Hematopoietic multipotent progenitor cell treated with erythropoietin and hydrocortisone succinate and interleukin-3 and kit ligand, for 8 days (in vitro differentiated cells): ENCODE measurements around the gene TMEM208.

Source experiments
- DNase-seq: peaks from one replicate; pipeline ENCODE4 v3.0.0-alpha.2; 2015

Gene TMEM208

DNA sequence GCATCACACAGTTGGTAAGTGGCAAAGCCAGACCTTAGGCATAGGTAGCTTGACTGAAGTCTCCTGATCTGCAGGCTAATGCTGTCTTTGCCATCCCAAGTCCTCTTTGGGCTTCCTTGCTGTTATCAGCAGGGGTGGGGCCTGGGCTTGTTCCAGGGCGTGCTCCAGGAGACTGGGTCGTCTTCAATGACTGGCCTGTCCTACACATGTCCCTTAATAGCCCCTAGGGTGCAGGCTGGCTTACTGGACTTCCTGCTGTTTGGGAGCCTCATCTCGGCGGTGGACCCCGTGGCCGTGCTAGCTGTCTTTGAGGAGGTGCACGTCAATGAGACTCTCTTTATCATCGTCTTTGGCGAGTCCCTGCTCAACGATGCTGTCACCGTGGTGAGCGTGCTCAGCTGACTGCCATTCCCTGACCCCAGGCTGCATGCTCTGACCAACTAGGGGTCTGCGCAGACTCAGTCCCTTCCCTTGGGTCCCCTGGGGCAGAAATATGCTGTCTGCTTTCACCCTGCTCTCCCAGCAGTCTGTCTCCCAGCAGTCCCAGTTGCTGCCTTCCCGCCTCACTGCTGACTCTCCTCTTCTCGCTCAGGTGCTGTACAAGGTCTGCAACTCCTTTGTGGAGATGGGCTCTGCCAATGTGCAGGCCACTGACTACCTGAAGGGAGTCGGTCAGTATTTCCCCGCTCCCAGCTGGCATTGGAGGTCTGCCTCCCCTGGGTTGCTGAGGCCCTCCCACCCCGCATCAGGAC lies 28.0 kb downstream of the TMEM208 start:
- DNase-seq = peak; percentile 62

DNA sequence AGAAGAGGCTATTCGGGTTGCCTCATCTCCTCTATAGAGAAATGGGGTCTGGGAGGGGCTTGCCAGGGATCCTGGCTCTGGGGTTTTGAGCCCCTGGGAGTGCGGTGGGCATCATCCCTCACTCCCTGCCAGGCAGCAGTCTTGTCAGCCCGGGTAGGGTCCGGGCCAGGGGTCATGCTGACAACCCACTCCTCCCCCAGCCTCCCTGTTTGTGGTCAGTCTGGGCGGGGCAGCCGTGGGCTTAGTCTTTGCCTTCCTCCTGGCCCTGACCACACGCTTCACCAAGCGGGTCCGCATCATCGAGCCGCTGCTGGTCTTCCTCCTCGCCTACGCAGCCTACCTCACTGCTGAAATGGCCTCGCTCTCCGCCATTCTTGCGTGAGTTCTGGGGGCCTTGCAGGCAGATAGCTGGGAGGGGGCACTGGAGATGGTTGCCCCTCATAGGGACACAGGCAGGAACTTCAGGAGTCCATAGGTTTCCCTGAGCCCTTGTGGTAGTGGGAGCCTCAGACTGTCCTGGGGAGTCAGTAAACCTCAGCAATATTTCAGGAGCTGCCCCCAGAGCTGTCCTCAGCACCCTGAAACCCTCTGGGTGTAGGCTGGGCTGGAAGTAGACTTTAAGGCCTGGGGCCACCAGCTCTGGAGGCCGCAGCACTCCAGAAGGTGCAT lies 28.8 kb downstream of the TMEM208 start:
- no peak for DNase-seq

DNA sequence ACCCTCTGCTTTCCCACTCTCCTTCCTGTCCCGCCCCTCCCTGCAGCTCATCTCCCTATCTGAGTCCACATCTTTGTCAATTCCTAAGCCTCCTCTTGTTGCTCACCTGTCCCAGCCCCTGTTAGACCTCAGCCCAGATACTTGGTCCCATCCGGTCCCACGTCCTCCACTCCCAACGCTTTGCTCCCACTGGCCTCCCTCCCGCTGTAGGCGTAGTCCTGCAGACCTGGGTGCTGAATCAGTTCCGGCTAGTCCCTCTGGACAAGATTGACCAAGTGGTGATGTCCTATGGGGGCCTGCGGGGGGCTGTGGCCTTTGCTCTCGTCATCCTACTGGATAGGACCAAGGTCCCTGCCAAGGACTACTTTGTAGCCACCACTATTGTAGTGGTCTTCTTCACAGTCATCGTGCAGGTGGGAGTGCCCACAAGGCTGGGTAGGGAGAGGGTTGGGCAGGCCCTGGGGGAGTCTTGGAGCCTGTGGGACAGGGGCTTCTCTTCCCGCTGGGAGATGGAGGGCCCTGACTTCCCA lies 29.8 kb downstream of the TMEM208 start:
- no peak for DNase-seq

DNA sequence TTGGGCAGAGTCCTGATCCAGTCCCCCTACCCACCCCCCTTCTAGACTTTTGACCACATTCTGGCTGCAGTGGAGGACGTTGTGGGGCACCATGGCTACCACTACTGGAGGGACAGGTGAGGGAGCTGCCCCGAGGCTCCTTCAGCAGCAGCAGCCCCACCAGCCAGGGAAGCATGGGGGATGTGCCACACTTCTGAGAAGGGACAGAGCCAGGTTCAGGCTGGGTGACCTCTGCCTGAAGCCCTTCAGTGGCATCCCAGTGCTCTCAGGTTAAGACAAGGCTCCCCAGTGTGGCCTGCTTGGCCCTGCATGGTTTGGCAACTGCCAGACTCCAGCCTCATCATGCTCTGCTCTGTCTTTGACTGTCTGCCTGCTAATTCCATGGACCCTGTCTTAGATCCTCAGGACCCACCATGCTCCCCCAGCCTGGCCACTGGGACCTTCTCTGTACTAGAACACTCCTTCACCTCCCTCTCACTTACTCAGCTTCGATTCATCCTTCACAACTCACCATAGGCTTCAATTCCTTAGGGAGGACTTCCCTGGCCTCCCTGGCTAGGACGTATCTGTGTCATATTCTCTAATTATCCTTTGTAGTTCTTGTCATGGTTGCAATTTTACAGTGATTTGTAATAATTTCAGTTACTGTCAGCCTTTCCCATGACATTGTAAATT lies 30.7 kb downstream of the TMEM208 start:
- no peak for DNase-seq

DNA sequence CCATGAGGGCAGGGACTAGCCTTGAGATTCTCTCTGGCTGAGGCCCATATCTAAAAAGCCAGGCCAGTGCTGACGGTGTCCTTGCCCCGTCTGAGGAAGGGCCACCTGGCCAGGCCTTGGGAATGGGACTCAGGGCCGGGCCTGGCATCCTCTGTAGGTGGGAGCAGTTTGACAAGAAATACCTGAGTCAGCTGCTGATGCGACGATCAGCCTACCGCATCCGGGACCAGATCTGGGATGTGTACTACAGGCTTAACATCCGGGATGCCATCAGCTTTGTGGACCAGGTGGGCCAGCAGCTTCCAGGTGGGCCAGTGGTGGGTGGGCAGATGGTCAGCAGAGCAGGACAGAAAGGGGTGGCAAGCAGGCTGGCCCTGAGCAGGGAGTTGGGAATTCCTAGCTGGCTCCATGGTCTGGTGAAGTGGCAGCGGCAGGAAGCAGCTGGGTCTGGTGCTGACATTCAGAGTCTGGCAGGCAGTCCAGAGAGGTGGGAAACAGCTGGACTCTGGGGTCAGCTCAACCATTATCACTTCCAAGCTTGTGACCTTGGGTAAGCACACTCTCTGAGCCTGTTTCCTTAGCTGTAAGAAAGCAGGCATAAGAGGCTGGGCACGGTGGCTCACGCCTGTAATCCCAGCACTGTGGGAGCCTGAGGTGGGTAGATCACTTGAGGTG lies 31.4 kb downstream of the TMEM208 start:
- DNase-seq = no peak

DNA sequence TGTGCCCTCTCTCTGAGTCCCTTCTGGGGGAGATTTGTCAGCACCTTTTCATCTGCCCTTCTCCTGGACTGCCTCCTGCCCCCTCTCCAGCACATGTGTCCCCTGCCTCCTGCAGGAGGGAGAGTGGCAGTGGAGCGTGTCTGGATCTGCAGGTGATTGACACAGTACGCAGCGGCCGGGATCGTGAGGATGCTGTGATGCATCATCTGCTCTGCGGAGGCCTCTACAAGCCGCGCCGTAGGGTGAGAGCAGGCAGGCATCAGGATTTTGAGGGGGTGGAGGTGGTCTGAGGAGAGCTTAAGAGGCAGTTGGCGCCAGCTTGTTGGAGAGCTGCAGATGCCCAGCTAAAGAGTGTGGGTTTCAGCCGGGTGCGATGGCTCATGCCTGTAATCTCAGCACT lies 32.8 kb downstream of the TMEM208 start:
- DNase-seq = no peak

DNA sequence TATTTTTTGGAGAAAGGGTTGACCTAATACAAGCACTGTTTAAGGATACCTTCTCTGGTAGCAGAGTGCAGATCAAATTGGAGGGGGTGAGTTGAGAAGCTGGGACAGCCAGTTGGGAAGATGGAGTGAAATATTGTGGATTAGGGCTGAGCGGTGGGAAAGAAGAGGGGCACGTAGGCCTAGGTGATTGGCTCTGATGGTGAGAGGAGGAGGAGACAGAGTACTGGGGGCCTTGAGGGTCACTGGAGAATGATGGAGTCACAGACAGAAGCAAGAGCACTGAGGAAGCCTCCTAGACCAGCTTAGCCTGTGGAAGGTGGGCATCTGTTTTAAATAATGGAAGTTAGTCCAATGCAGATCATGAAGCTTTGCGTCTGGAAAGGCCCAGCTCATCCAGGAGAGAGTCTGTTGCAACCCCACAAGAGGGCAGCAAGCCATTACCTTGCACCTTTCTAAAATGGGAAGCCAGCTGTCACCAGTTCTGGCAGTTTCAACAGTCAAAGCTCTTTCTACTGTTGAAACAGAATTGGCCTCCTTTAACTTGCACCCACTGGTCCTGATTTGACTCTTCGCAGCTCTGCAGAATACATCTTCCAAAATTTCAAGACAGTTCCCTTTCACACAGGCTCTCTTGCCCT lies 33.6 kb downstream of the TMEM208 start:
- DNase-seq = peak; percentile 75

DNA sequence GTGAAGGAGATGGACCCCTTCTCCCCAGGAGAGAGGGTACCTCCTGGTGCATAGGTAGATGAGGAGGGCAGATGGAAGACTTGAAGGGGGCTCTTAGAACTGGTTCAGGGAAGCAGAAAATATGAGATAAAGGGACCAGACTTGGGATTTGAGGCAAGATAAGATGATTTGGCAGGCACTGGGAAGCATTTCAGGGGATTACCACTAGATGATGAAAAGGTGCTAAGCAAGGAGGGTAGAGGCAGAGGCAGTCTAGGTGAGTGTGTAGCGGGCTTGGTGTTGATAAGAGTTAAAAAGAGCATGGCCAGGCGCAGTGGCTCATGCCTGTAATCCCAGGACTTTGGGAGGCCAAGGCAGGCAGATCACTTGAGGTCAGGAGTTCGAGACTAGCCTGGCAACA lies 36.3 kb downstream of the TMEM208 start:
- DNase-seq = no peak

DNA sequence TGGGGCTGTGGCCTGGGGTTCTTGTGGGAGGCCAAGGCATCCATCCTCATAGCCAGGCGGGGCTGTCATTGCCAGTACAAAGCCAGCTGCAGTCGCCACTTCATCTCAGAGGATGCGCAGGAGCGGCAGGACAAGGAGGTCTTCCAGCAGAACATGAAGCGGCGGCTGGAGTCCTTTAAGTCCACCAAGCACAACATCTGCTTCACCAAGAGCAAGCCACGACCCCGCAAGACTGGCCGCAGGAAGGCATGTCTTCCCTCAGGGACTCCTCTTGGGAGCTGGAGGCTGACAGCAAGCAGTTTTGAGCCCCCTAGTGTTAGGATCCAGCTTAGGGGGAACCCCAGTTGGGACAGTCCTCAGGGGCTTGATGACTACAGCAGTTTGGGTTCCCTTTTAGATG lies 37.3 kb downstream of the TMEM208 start:
- peak; percentile 33 for DNase-seq

DNA sequence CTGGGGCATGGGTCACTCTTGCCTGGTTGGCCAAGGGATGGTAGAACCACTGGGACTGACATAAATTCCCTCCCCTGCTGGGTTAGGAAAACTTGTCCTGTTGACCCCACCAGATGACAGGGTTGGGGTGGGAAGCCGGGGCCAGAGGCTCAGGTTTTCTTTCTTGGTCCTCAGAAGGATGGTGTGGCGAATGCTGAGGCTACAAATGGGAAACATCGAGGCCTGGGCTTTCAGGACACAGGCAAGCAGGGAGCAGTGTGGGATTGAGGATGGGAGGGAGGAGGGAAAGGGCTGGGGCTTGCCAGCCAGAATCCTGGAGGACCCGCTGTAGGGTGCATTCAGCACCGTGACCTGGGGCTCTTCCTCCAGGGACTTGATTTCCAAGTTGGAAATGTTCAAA lies 37.9 kb downstream of the TMEM208 start:
- DNase-seq = no peak

DNA sequence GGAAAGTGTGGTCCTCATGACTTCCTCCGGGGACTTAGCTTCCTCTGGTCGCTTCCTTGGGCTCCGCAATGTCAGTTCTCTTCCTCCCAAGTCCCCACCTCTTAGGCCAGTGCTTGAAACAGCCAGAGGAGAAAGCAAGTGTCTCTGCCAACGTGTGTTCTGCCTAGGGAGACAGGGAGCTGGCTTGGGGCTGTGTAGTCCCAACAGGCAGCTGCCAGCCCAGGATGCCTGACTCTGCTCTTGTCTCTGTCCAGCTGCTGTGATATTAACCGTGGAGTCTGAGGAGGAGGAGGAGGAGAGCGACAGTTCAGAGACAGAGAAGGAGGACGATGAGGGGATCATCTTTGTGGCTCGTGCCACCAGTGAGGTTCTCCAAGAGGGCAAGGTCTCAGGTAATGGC lies 38.9 kb downstream of the TMEM208 start:
- no peak for DNase-seq

DNA sequence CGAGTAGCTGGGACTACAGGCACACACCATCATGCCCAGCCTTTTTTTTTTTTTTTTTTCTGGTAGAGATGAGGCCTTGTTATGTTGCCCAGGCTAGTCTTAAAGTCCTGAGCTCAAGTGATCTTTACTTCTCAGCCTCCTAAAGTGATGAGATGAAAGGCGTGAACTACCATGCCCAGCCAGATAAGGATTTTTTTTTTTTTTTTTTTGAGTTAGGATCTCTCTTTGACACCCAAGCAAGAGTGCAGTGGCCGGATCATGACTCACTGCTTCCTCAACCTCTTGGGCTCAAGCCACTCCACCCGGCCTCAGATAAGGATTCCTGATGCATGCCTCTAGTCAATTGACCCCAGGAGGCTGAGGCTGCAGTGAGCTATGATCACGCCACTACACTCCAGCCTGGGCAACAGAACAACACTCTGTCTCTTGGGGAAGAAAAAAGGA lies 41.2 kb downstream of the TMEM208 start:
- DNase-seq = peak; percentile 99

DNA sequence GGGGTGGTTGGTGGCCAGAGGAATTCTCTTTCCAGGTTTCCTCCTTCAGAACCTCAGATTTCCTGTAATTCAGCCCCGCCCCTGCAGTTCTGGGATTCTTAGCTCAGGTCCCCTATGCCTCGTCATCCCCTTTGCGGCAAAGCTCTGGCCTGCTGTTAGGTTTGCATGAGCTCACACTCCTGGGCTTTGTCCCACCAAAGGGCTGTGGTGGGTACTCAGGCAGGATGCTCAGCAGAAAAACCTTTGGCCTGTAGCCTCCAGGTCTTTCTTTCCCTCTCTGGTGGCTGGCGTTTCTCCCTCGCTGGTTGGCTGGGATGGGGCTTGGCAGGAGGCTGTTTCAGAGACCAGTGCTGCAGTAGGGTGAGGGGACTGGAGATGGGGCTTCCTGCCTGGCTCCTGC lies 42.8 kb downstream of the TMEM208 start:
- no peak for DNase-seq

DNA sequence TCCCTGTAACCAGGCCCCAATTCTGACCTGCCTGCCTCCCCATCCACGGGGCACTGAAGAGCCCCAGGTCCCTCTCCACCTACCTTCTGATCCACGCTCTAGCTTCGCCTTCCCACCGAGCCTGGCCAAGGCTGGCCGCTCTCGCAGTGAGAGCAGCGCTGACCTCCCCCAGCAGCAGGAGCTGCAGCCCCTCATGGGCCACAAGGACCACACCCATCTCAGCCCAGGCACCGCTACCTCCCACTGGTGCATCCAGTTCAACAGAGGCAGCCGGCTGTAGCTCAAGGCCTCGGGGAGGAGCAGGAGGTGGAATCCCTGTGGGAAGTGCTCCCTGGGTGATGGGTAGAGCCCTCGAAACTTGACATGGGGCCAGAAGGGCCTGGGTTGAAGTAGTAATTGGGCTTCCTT lies 44.0 kb downstream of the TMEM208 start:
- no peak for DNase-seq

DNA sequence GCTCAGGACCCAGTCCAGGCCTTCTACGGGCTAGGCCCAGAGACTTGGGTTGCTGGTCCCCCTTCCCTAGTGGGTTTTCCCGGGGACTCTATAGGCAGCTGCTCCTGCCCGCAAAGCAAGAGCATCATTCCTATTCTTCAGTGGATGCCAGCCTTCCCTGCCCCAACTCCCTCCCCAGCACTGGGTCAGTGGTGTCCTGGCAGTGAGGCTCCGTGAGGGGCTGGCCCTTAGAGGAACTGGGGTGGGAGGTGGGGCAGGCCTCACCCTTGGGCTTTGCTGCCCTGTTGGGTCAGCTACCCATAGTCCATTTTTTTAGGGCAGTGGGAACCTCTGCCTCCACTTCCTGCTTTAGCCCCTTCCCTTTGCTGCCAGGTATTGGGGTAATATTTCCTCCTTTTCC lies 44.5 kb downstream of the TMEM208 start:
- no peak for DNase-seq

DNA sequence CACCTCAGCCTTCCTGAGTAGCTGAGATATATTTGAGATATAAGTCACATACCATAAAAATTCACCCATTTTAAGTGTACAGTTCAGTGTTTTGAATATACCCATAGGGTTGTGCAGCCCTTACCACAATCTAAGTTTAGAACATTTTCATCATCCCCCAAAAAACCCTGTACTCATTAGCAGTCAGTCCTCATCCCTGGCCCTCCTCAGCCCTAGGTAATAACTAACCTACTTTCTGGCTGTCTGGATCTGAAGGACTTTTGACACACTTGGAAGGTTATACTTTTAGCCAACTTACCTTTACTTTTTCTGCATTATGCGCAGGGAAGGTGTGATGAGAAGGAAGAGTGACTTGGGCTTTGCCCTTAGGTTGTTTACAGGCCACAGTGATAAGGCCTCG lies 48.4 kb downstream of the TMEM208 start:
- no peak for DNase-seq

DNA sequence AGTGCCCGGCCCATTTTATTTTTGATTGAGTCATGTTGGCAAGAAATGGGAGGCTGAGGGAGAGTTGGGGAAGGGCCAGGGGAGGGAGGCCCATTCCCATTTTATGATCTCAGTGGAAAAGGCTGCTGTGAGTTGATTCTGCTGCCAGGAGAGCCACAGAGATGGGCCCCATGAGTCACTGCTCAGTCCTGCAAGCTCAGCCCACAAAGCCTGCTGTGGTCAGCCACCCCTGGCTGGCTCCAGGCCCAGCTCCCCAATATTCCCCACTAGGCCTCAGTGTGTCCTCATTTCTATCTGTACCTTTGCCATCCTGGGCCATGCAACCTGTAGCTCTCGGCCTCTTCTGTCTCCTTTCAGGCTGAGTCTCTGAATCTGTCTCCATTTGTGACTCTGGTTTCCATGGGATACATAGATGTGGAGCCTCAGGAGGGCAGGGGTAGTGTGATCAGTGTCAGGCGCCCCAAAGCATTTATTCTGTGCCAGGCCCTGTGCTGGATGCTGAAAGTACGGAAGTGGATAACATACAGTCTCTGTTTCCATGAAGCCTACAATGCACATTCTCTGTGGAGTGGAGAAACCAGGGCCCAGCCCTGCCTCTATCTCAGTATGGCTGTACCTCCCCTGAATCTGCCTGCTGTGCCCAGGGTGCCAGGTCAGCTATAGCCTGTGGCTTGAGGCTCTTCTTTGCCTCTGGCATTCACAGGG lies 50.5 kb downstream of the TMEM208 start:
- DNase-seq = peak; percentile 69

DNA sequence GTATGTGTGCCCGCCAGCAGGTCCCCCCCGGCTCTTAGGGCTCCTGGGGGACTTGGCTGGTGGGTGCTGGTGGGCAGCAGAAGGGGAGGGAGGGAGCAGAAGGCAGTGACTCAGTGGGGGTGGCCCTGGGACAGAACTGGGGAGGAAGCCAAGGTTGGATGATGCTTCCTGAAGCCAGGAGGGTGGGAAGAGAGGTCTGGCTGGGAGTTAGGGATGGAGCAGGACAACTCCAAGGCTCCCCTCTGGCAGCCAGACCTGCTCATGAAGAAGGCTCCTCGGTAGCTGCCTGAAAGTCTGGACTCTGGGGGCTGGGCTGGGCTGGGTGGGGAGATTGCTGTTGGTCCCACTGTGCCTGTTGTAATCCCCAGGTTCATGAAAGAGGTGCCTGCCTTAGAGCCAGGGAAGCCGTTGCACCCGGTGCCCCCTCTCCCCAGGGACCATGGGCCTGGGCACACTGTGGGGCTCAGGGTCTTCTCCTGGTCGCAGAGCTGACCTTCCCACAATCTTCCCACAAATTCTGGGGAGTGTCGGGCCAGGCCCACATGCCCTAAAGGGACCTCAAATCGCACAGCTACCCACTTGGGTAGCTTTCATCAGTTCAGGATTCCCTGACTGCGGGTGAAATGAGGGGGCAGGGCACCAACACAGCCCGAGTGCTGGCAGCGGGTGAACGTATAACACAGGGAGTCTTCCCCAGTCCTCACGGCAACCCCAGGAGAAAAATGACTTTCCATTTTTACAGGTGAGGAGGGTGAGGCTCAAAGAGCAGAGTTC lies 51.3 kb downstream of the TMEM208 start:
- peak; percentile 48 for DNase-seq
